Liver (tissue), 3 donors: ENCODE measurements around the gene RBM18.

Experiments
- CTCF ChIP-seq: fragments of 150-350 bp; IDR thresholded peaks from 2 replicates; pipeline ENCODE4 v1.5.1; 2017; ENCODE audit warnings: improper control_type of control experiment, low read depth, low read length; ENCODE audit not compliant: missing input control
- EGR1 ChIP-seq, 2 donors: IDR thresholded peaks; 2 replicates each; pipeline ENCODE4 v1.6.1; 2016 to 2018; ENCODE audit warnings: antibody characterized with exemption in 2 of 2, low read depth in 2 of 2
- FOXA1 ChIP-seq: IDR thresholded peaks from 2 replicates; pipeline ENCODE4 v1.6.1; 2016; ENCODE audit warnings: antibody characterized with exemption
- HNF4A ChIP-seq, 2 donors: conservative IDR thresholded peaks; 2 replicates each; pipeline ENCODE4 v1.6.1; 2016; ENCODE audit warnings: antibody characterized with exemption in 2 of 2, mild to moderate bottlenecking in 2 of 2
- RAD21 ChIP-seq, 2 donors: IDR thresholded peaks; 2 replicates each; pipeline ENCODE4 v1.6.1; 2016; ENCODE audit warnings: antibody characterized with exemption in 2 of 2, mild to moderate bottlenecking in 2 of 2
- REST ChIP-seq: IDR thresholded peaks from 2 replicates; pipeline ENCODE4 v1.6.1; 2016; ENCODE audit warnings: antibody characterized with exemption, mild to moderate bottlenecking
- SP1 ChIP-seq: IDR thresholded peaks from 2 replicates; pipeline ENCODE4 v1.6.1; 2018; ENCODE audit warnings: antibody characterized with exemption, mild to moderate bottlenecking
- TAF1 ChIP-seq: conservative IDR thresholded peaks from 2 replicates; pipeline ENCODE4 v1.6.1; 2016; ENCODE audit warnings: antibody characterized with exemption, mild to moderate bottlenecking
- YY1 ChIP-seq: IDR thresholded peaks from 2 replicates; pipeline ENCODE4 v1.6.1; 2016; ENCODE audit warnings: antibody characterized with exemption, mild to moderate bottlenecking
- TF ChIP-seq, protein P1 (sequence below): IDR thresholded peaks from 2 replicates; pipeline ENCODE4 v1.6.1; 2016; ENCODE audit warnings: antibody characterized with exemption
- TF ChIP-seq, protein P2 (sequence below): IDR thresholded peaks from 2 replicates; pipeline ENCODE4 v1.6.1; 2016; ENCODE audit warnings: antibody characterized with exemption
- TF ChIP-seq, protein P3 (sequence below): IDR thresholded peaks from 2 replicates; pipeline ENCODE4 v1.6.1; 2016; ENCODE audit warnings: antibody characterized with exemption
- donor health status: healthy.
- donor health status: healthy.

DNA sequence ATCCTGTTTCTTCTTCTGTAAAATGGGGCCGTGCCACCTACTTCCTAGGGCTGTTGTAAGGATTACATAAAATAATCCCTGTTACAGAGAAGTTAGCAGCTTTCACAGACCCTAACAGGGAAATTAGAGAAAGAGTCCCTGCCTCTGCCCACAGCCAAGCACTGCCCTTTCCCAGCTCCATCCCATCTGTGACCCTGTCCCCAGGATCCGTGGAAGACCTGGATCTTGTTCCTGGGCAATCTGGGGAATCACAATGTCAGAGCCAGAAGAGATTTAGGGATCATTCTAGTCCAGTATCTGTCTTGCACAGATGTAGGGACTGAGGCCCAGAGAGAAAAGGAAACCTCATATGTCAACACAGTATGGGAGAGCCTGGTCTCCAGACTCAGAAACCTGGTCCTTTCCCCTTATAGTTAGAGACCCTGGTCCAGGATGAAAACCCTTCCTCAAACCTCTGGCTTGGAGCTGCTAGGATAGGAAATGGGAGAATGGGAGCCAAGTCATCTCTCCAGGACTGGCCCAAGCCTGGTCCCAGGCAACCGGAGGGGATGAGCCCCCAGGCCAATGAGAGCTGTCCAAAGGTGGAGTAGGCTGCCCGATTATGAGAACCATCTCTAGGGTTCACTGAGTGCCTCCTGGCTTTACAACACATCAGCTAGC, 48.4 kb downstream of the RBM18 start:
- TF ChIP-seq CTCF (no peak), FOXA1 (no peak), YY1 (no peak), REST (no peak), SP1 (no peak), TAF1 (no peak), EGR1 (IDR thresholded peaks at IDR 0.05; ENCODE audit: low read depth in 2 of 2) (no peak), RAD21 (IDR thresholded peaks at IDR 0.05) (no peak), HNF4A (conservative IDR thresholded peaks at IDR 0.05) (no peak)
- TF ChIP-seq, protein P1, sequence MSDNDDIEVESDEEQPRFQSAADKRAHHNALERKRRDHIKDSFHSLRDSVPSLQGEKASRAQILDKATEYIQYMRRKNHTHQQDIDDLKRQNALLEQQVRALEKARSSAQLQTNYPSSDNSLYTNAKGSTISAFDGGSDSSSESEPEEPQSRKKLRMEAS, result no peak
- TF ChIP-seq, protein P2, sequence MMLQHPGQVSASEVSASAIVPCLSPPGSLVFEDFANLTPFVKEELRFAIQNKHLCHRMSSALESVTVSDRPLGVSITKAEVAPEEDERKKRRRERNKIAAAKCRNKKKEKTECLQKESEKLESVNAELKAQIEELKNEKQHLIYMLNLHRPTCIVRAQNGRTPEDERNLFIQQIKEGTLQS, result no peak
- TF ChIP-seq, protein P3, sequence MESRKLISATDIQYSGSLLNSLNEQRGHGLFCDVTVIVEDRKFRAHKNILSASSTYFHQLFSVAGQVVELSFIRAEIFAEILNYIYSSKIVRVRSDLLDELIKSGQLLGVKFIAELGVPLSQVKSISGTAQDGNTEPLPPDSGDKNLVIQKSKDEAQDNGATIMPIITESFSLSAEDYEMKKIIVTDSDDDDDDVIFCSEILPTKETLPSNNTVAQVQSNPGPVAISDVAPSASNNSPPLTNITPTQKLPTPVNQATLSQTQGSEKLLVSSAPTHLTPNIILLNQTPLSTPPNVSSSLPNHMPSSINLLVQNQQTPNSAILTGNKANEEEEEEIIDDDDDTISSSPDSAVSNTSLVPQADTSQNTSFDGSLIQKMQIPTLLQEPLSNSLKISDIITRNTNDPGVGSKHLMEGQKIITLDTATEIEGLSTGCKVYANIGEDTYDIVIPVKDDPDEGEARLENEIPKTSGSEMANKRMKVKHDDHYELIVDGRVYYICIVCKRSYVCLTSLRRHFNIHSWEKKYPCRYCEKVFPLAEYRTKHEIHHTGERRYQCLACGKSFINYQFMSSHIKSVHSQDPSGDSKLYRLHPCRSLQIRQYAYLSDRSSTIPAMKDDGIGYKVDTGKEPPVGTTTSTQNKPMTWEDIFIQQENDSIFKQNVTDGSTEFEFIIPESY, result no peak
